HCT116 (cell line): Measurements from ENCODE around the gene COQ10B. TPM values are rescaled to one million over a fixed set of nuclear protein-coding genes. Genes with fewer than 3 reads are reported as not detected.

Source experiments
- ATAC-seq: fragments of 200-7000 bp; cut with Tn5 transposase; 2 replicates; pipeline ENCODE4 v1.9.1; 2020; ENCODE audit warnings: mild to moderate bottlenecking, moderate library complexity
- BruUV-seq: library from RNA; stranded (reverse); fragments of 400-500 nt; replicated peaks from 2 replicates; lab custom pipeline; 2021; lab: Mats Ljungman, UMichigan
- CTCF ChIA-PET: fragments of 300-600 bp; sonication (Branson Sonifier 250); formaldehyde crosslinking; loops from one replicate; lab custom pipeline; 2021; ENCODE audit warnings: antibody characterized with exemption; lab: Charles Lee
- POLR2A ChIA-PET: fragments of 300-600, 350-600 bp; sonication (Branson Sonifier 250); formaldehyde crosslinking; loops from one replicate; lab custom pipeline; 2021; ENCODE audit warnings: antibody characterized with exemption; lab: Charles Lee
- RAD21 ChIA-PET, 2 experiments: fragments of 300-600 bp; sonication (Branson Sonifier 250); formaldehyde crosslinking; loops; one replicate each; lab custom pipeline; 2023; ENCODE audit warnings: low total read pairs in 2 of 2; ENCODE audit not compliant: uncharacterized antibody in 2 of 2, unreplicated experiment in 2 of 2, low non-redundant PET in 1 of 2; lab: Charles Lee
- DNase-seq: peaks from one replicate; pipeline ENCODE4 v3.0.0-alpha.2; 2010; ENCODE audit warnings: low read depth, low spot score
- H2AFZ ChIP-seq: fragments of 200-600 bp; shearing (Covaris generic), sonication (generic); 2 replicates; pipeline ENCODE4 v1.6.1; 2017; ENCODE audit warnings: low read depth, mixed run types, mixed read lengths, antibody characterized with exemption, low read length; ENCODE audit not compliant: poor library complexity, severe bottlenecking
- H3K27ac ChIP-seq: 2 replicates; pipeline ENCODE4 v1.5.1; 2012; ENCODE audit warnings: low read depth, low read length
- H3K27me3 ChIP-seq: fragments of 200-600 bp; sonication (generic); 2 replicates; pipeline ENCODE4 v1.6.1; 2016; ENCODE audit warnings: mixed run types, low read length, mixed read lengths; ENCODE audit not compliant: insufficient read depth
- H3K36me3 ChIP-seq, 2 experiments: fragments of 200-500 bp in 1 of 2; fragments of 200-600 bp in 1 of 2; sonication (Bioruptor generic) in 1 of 2; sonication (generic) in 1 of 2; 2 replicates each; pipeline versions ENCODE4 v1.5.1 to v1.6.1; 2014 to 2016; ENCODE audit warnings: low read length in 2 of 2, inconsistent platforms in 1 of 2, mixed read lengths in 1 of 2, mixed run types in 1 of 2; ENCODE audit not compliant: insufficient read depth in 2 of 2, control insufficient read depth in 1 of 2
- H3K4me1 ChIP-seq, 2 experiments: fragments of 200-600 bp in 1 of 2; sonication (generic) in 1 of 2; 2 replicates each; pipeline versions ENCODE4 v1.5.1 to v1.6.1; 2012 to 2017; ENCODE audit warnings: low read length in 2 of 2, inconsistent platforms in 1 of 2, mild to moderate bottlenecking in 1 of 2, mixed read lengths in 1 of 2, mixed run types in 1 of 2, moderate library complexity in 1 of 2; ENCODE audit not compliant: insufficient read depth in 2 of 2, control insufficient read depth in 1 of 2
- H3K4me2 ChIP-seq: fragments of 200-600 bp; sonication (generic); 2 replicates; pipeline ENCODE4 v1.6.1; 2017; ENCODE audit warnings: mixed run types, low read length, mixed read lengths
- H3K4me3 ChIP-seq, 2 experiments: fragments of 200-600 bp in 1 of 2; sonication (generic) in 1 of 2; replicated peaks in 1 of 2; 2 replicates each; pipeline ENCODE4 v1.5.1; 2011 to 2016; ENCODE audit warnings: low read length in 2 of 2, control low read depth in 1 of 2, low read depth in 1 of 2, mild to moderate bottlenecking in 1 of 2, mixed read lengths in 1 of 2, mixed run types in 1 of 2
- H3K79me2 ChIP-seq: fragments of 200-600 bp; sonication (generic); 2 replicates; pipeline ENCODE4 v1.6.1; 2017; ENCODE audit warnings: mild to moderate bottlenecking, mixed run types, low read length, moderate library complexity, mixed read lengths; ENCODE audit not compliant: insufficient read depth
- H3K9ac ChIP-seq: fragments of 200-600 bp; sonication (generic); 2 replicates; pipeline ENCODE4 v1.6.1; 2016; ENCODE audit warnings: low read length, mixed read lengths
- H3K9me2 ChIP-seq: fragments of 200-600 bp; sonication (generic), shearing (Covaris generic); 2 replicates; pipeline ENCODE4 v1.6.1; 2017; ENCODE audit warnings: mixed run types, mild to moderate bottlenecking, moderate library complexity; ENCODE audit not compliant: insufficient read depth
- H3K9me3 ChIP-seq, 2 experiments: fragments of 200-500 bp in 1 of 2; fragments of 200-600 bp in 1 of 2; sonication (Bioruptor generic) in 1 of 2; sonication (generic) in 1 of 2; 2 replicates each; pipeline ENCODE4 v1.6.1; 2014 to 2017; ENCODE audit warnings: low read length in 2 of 2, mixed read lengths in 2 of 2, inconsistent platforms in 1 of 2, low read depth in 1 of 2, mild to moderate bottlenecking in 1 of 2, mixed run types in 1 of 2, moderate library complexity in 1 of 2; ENCODE audit not compliant: control insufficient read depth in 1 of 2, insufficient read depth in 1 of 2
- H4K20me1 ChIP-seq: fragments of 200-600 bp; sonication (generic), shearing (Covaris generic); 2 replicates; pipeline ENCODE4 v1.6.1; 2017; ENCODE audit warnings: mixed run types, mild to moderate bottlenecking, moderate library complexity; ENCODE audit not compliant: insufficient read depth
- ELF1 ChIP-seq: IDR thresholded peaks from 2 replicates; pipeline ENCODE4 v1.6.1; 2012; ENCODE audit warnings: low read depth, borderline replicate concordance
- EZH2 ChIP-seq: fragments of 200-600 bp; sonication (generic); IDR thresholded peaks from 2 replicates; pipeline ENCODE4 v1.6.1; 2017; ENCODE audit warnings: antibody characterized with exemption, mixed run types
- SRF ChIP-seq: IDR thresholded peaks from 2 replicates; pipeline ENCODE4 v1.6.1; 2012; ENCODE audit warnings: low read depth
- TCF7L2 ChIP-seq: IDR thresholded peaks from 2 replicates; pipeline ENCODE4 v1.7.0; 2011; ENCODE audit warnings: borderline replicate concordance, inconsistent platforms; ENCODE audit not compliant: insufficient read depth, insufficient read length; ENCODE audit errors: extremely low read depth
- ZFX ChIP-seq: fragments of 450-650 bp; IDR thresholded peaks from 2 replicates; pipeline ENCODE4 v1.6.1; 2017
- intact Hi-C: fragments of 100-400 bp; cut with micrococcal nuclease; formaldehyde crosslinking; loops from 2 replicates; pipeline ENCODE4 v1.10.0; 2022
- total RNA-seq: library from RNA; stranded (reverse); gene quantifications from one replicate; pipeline ENCODE4 v1.2.1, GENCODE V29; 2021; ENCODE audit not compliant: unreplicated experiment

COQ10B gene
- total RNA-seq, 1 experiment from 2014 or later, result 20.4 TPM

- no peak overlapping the region for H2AFZ ChIP-seq
- intact Hi-C loops, result no loop called here
- no peak for ATAC-seq
- ChIA-PET POLR2A (no interaction called here), CTCF (no interaction called here), RAD21 (no interaction called here)
- H4K20me1 ChIP-seq, result no peaks in the 10 kb centered on the region
- no peaks in the 10 kb centered on the region for H3K27me3 ChIP-seq
- TF ChIP-seq EZH2 (no peak), TCF7L2 (no peak), SRF (no peak)
- H3K9me2 ChIP-seq, result no peaks in the 10 kb centered on the region
- peaks cover 4 to 13% of the 10 kb centered on the region in 2 experiments; a peak in 2 of 4 replicates for H3K4me1 ChIP-seq
- H3K27ac ChIP-seq, result no peak overlapping the region; the same call in 1 of the 2 replicates
- H3K9me3 ChIP-seq, result no peaks in the 10 kb centered on the region
- peak overlapping the region; percentile 84 to 99 for H3K4me3 ChIP-seq
- no TSS peak for BruUV-seq
- H3K4me2 ChIP-seq, result peak overlapping the region; percentile 84
- H3K9ac ChIP-seq, result peak overlapping the region; percentile 86; the same call in 1 of the 2 replicates
- H3K36me3 ChIP-seq, result no peaks in the 10 kb centered on the region; a peak in 1 of 4 replicates
- H3K79me2 ChIP-seq, result peaks cover 59% of the 10 kb centered on the region
- DNase-seq, result no peak
Observed at GRCh38 chr2:197454923-197455322, 1.6 kb downstream of the COQ10B start.

- H3K36me3 ChIP-seq, result no peaks in the 10 kb centered on the region; a peak in 1 of 4 replicates
- no peak for ATAC-seq
- CTCF ChIA-PET, result no interaction called here
- no peak overlapping the region for H3K9ac ChIP-seq
- no peak overlapping the region for H2AFZ ChIP-seq
- no TSS peak for BruUV-seq
- no peaks in the 10 kb centered on the region for H4K20me1 ChIP-seq
- H3K9me3 ChIP-seq, result no peaks in the 10 kb centered on the region
- TF ChIP-seq ELF1 (no peak), ZFX (no peak), SRF (no peak)
- TF ChIP-seq, all 23 proteins: peak for 0
- Histone ChIP-seq H3K27ac (no peak overlapping the region), H3K9me2 (no peaks in the 10 kb centered on the region), H3K4me1 (peaks cover 4 to 13% of the 10 kb centered on the region in 2 experiments; a peak in 2 of 4 replicates), H3K4me2 (no peak overlapping the region), H3K4me3 (no peak overlapping the region), H3K79me2 (peaks cover 61% of the 10 kb centered on the region), H3K27me3 (no peaks in the 10 kb centered on the region)
- intact Hi-C loops, result no loop called here
- no peak for DNase-seq
- ChIA-PET POLR2A (no interaction called here), RAD21 (no interaction called here)
Observed at GRCh38 chr2:197455428-197455827, 2.1 kb downstream of the COQ10B start.
